Fibroblast of skin of abdomen (primary cell): ENCODE measurements around the gene CD226.
"Not testable (repeated sequence)": the region's sequence is repeated elsewhere in the genome, so short reads cannot be mapped to it uniquely, and the experiment has no call there.

ENCODE experiments used
- DNase-seq: peaks from one replicate; pipeline ENCODE4 v3.0.0-alpha.2; 2013

The CD226 gene

GRCh38 chr18:69870736-69871135, 76.9 kb downstream of the CD226 start:
- DNase-seq = no peak

- DNase-seq = no peak
Observed at GRCh38 chr18:69866212-69866611, 81.5 kb downstream of the CD226 start.

- peak; percentile 69 for DNase-seq
Observed at GRCh38 chr18:69865776-69866175, 81.9 kb downstream of the CD226 start.

- DNase-seq = not testable (repeated sequence)
Observed at GRCh38 chr18:69864802-69865201, 82.9 kb downstream of the CD226 start.

- DNase-seq = no peak
Observed at GRCh38 chr18:69858897-69859296, 88.8 kb downstream of the CD226 start.

- DNase-seq = no peak
Observed at GRCh38 chr18:69854455-69854854, 93.2 kb downstream of the CD226 start.

GRCh38 chr18:69853051-69853450, 94.6 kb downstream of the CD226 start:
- no peak for DNase-seq

GRCh38 chr18:69845593-69846506, 101.8 kb downstream of the CD226 start:
- peak; percentile 6 for DNase-seq

GRCh38 chr18:69844656-69845055, 103.0 kb downstream of the CD226 start:
- DNase-seq = no peak

GRCh38 chr18:69843015-69843414, 104.7 kb downstream of the CD226 start:
- no peak for DNase-seq

- no peak for DNase-seq
Observed at GRCh38 chr18:69841117-69841516, 106.6 kb downstream of the CD226 start.

GRCh38 chr18:69840445-69840844, 107.2 kb downstream of the CD226 start:
- peak; percentile 23 for DNase-seq

GRCh38 chr18:69840001-69840400, 107.7 kb downstream of the CD226 start:
- DNase-seq = no peak

GRCh38 chr18:69839497-69839896, 108.2 kb downstream of the CD226 start:
- no peak for DNase-seq

- DNase-seq = no peak
Observed at GRCh38 chr18:69838620-69839411, 108.9 kb downstream of the CD226 start.

- no peak for DNase-seq
Observed at GRCh38 chr18:69838003-69838402, 109.7 kb downstream of the CD226 start.

- DNase-seq = not testable (repeated sequence)
Observed at GRCh38 chr18:69834980-69835379, 112.7 kb downstream of the CD226 start.

- DNase-seq = no peak
Observed at GRCh38 chr18:69830189-69830588, 117.5 kb downstream of the CD226 start.

GRCh38 chr18:69820538-69820937, 127.1 kb downstream of the CD226 start:
- DNase-seq = no peak

GRCh38 chr18:69819460-69819859, 128.2 kb downstream of the CD226 start:
- DNase-seq = no peak

GRCh38 chr18:69817335-69817940, 130.2 kb downstream of the CD226 start:
- peak; percentile 92 for DNase-seq

GRCh38 chr18:69814861-69815385, 132.8 kb downstream of the CD226 start:
- no peak for DNase-seq

GRCh38 chr18:69813559-69813958, 134.1 kb downstream of the CD226 start:
- DNase-seq = no peak
